Activated CD8-positive, alpha-beta T cell treated with anti-CD3 and anti-CD28 coated beads, Interleukin-2, amount 10 ng/mL, durations not matched to agents 7 days and 5 days (primary cell): ENCODE measurements around the gene UCHL3. TPM values are rescaled to one million over a fixed set of nuclear protein-coding genes. Genes with fewer than 3 reads are reported as not detected.

Source experiments
- ATAC-seq: fragments of 150-1000 bp; cut with Tn5 transposase; one replicate; pipeline ENCODE4 v1.10.0; 2021; ENCODE audit warnings: moderate library complexity
- CTCF ChIA-PET: fragments of 350-600 bp; sonication (Branson Sonifier 250); formaldehyde crosslinking; loops from one replicate; lab custom pipeline; 2021; ENCODE audit warnings: antibody characterized with exemption; lab: Charles Lee
- POLR2A ChIA-PET: fragments of 350-600 bp; sonication (Branson Sonifier 250); formaldehyde crosslinking; loops from one replicate; lab custom pipeline; 2021; ENCODE audit warnings: antibody characterized with exemption; lab: Charles Lee
- DNase-seq: peaks from one replicate; pipeline ENCODE4 v3.0.0-alpha.2; 2020
- H3K27ac Mint-ChIP-seq: one replicate; pipeline ENCODE4 v1.8.0; 2021; ENCODE audit warnings: mild to moderate bottlenecking, mixed read lengths
- H3K27me3 Mint-ChIP-seq: one replicate; pipeline ENCODE4 v1.8.0; 2021; ENCODE audit warnings: low read depth, mixed read lengths
- H3K36me3 Mint-ChIP-seq: one replicate; pipeline ENCODE4 v1.8.0; 2021; ENCODE audit warnings: low read depth, mixed read lengths
- H3K4me1 Mint-ChIP-seq: one replicate; pipeline ENCODE4 v1.8.0; 2021; ENCODE audit warnings: low read depth, mixed read lengths
- H3K4me3 Mint-ChIP-seq: one replicate; pipeline ENCODE4 v1.8.0; 2021; ENCODE audit warnings: mild to moderate bottlenecking, mixed read lengths
- H3K9me3 Mint-ChIP-seq: one replicate; pipeline ENCODE4 v1.8.0; 2022; ENCODE audit warnings: mixed read lengths; ENCODE audit not compliant: insufficient read depth
- total RNA-seq, 2 experiments: library from RNA; stranded (reverse); gene quantifications; one replicate each; pipeline ENCODE4 v1.2.3, GENCODE V29; 2021

Gene UCHL3
- 10 to 100 TPM; 36.4 to 38.1 TPM for total RNA-seq

DNA sequence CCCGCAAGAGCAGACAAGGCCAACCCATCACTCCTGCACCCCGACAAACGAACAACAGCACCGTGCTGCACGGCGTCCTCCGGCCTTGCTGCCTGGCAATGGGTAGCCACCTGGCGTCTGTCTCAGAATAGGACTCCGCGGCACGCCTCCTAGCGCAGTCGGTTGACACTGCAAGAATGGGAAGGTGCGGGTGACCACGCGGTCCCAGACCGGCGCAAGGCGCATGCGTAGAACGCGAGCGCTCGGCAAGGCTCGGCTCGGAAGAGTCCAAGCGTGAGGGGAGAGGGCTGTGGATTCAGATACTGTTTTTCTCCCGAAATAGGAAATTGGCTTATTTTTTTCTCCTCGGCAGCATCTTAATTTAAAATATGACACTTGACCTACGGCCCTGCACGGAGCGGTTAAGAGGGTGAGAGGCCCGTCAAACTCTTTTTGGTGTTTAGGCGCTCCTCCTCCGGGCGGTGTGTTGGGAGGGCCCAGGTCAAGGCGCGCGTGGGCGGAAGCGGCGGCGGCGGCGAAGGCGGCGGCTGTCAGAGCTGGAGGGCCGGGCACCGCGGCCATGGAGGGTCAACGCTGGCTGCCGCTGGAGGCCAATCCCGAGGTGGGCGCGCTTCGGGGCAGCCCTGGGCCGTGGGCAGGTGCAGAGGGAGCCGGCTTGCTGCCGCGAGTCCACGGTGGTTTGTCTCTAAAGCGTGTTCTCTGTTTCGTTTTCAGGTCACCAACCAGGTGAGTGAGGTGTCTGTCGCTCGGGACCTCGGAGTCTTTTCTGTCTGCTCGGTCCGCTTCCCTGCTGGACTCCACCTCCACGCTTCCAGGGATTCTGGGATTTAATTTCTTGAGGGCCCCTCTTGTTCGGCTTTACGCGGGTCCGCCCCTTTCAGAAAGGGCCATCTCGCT, at the start of gene UCHL3:
Gene UCHL3, plus strand, starts transcription at position 530 of the 897 bp plus-strand sequence. Its CDS starts 30 bp downstream, at position 560.
- POLR2A ChIA-PET, result interaction anchor here (0.6 kb wide), 1 partner anchor 89 kb away, joined by 5 read pairs; no protein-coding TSS in a partner anchor
- Mint-ChIP-seq H3K27me3 (no peaks in the 10 kb centered on the region), H3K27ac (peak within 1 kb of the TSS; percentile 95), H3K4me1 (peaks cover 28% of the 10 kb centered on the region), H3K36me3 (peaks cover 14% of the 10 kb centered on the region), H3K4me3 (peak within 1 kb of the TSS; percentile 88), H3K9me3 (no peaks in the 10 kb centered on the region)
- CTCF ChIA-PET, result interaction anchor here (1.4 to 2.4 kb wide), 4 partner anchors 12 to 176 kb away, joined by 4 to 14 read pairs (median 8); partner anchors contain the start of gene TBC1D4
- peak; percentile 95 for ATAC-seq
- peak; percentile 98 for DNase-seq

- H3K4me1 Mint-ChIP-seq, result peaks cover 2% of the 10 kb centered on the region
Measured at GRCh38 chr13:75505327-75505726, 44.3 kb upstream of the UCHL3 start.

GRCh38 chr13:75506018-75506417, 43.6 kb upstream of the UCHL3 start:
- ATAC-seq (no peak), DNase-seq (no peak)
- Mint-ChIP-seq H3K36me3 (no peaks in the 10 kb centered on the region), H3K4me3 (no peak overlapping the region), H3K27me3 (peaks cover 8% of the 10 kb centered on the region), H3K27ac (no peak overlapping the region), H3K9me3 (no peaks in the 10 kb centered on the region), H3K4me1 (peaks cover 2% of the 10 kb centered on the region)
- CTCF ChIA-PET, result no interaction called here
- POLR2A ChIA-PET, result no interaction called here

More at GRCh38 chr13:75505327-75505726, 44.3 kb upstream of the UCHL3 start:
- DNase-seq (no peak), ATAC-seq (no peak)
- Mint-ChIP-seq H3K36me3 (no peaks in the 10 kb centered on the region), H3K27ac (no peak overlapping the region), H3K27me3 (peaks cover 8% of the 10 kb centered on the region), H3K9me3 (no peaks in the 10 kb centered on the region), H3K4me3 (no peak overlapping the region)
- ChIA-PET POLR2A (no interaction called here), CTCF (interaction anchor here (1.3 kb wide), 1 partner anchor 23 kb away, joined by 3 read pairs; the partner anchor contains the start of gene TBC1D4)

- no peak overlapping the region for H3K27ac Mint-ChIP-seq
- ChIA-PET CTCF (interaction anchor here (0.6 kb wide), 1 partner anchor 189 kb away, joined by 3 read pairs; no protein-coding TSS in a partner anchor), POLR2A (no interaction called here)
- peaks cover 2% of the 10 kb centered on the region for H3K4me1 Mint-ChIP-seq
- H3K9me3 Mint-ChIP-seq, result no peaks in the 10 kb centered on the region
- H3K4me3 Mint-ChIP-seq, result no peak overlapping the region
- H3K36me3 Mint-ChIP-seq, result no peaks in the 10 kb centered on the region
- ATAC-seq (no peak), DNase-seq (no peak)
- H3K27me3 Mint-ChIP-seq, result peaks cover 5% of the 10 kb centered on the region
Measured at GRCh38 chr13:75507027-75508001, 42.3 kb upstream of the UCHL3 start.

GRCh38 chr13:75508002-75508548, 41.5 kb upstream of the UCHL3 start:
- Mint-ChIP-seq H3K9me3 (no peaks in the 10 kb centered on the region), H3K4me3 (no peak overlapping the region)
- CTCF ChIA-PET, result no interaction called here

GRCh38 chr13:75511051-75511625, 38.5 kb upstream of the UCHL3 start:
- Mint-ChIP-seq H3K27me3 (peaks cover 4% of the 10 kb centered on the region), H3K27ac (no peak overlapping the region), H3K9me3 (no peaks in the 10 kb centered on the region), H3K4me1 (peaks cover 2% of the 10 kb centered on the region), H3K4me3 (no peak overlapping the region), H3K36me3 (no peaks in the 10 kb centered on the region)
- no peak for ATAC-seq
- ChIA-PET POLR2A (no interaction called here), CTCF (no interaction called here)
- no peak for DNase-seq

More at GRCh38 chr13:75508002-75508548, 41.5 kb upstream of the UCHL3 start:
- Mint-ChIP-seq H3K4me1 (peaks cover 2% of the 10 kb centered on the region), H3K27me3 (peaks cover 5% of the 10 kb centered on the region), H3K27ac (no peak overlapping the region), H3K36me3 (no peaks in the 10 kb centered on the region)
- DNase-seq, result no peak
- ATAC-seq, result no peak
- POLR2A ChIA-PET, result no interaction called here

DNA sequence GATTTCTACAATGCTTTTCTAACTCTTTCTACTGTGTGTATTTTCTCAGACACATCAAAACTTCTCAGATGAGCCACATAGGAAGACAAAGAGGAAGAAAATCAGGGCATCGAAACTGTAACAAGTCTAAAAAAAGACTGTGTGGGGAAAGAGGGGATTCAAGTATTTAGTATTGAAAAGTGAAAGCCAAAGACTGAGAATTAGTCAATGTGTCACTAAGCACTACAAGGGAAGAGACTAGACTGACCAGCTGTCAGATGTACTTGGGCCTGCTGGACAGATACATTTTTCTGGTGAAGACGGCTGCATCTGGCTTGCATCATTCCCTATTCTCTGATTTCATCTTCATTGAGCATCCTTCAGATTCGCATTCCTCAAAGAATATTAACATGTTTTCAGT, 37.3 kb upstream of the UCHL3 start:
- H3K9me3 Mint-ChIP-seq, result no peaks in the 10 kb centered on the region
- no peak overlapping the region for H3K4me3 Mint-ChIP-seq
- H3K27me3 Mint-ChIP-seq, result peaks cover 4% of the 10 kb centered on the region
- POLR2A ChIA-PET, result no interaction called here
- ATAC-seq (no peak), DNase-seq (no peak)
- H3K36me3 Mint-ChIP-seq, result no peaks in the 10 kb centered on the region
- H3K27ac Mint-ChIP-seq, result no peak overlapping the region
- CTCF ChIA-PET, result no interaction called here
- H3K4me1 Mint-ChIP-seq, result no peaks in the 10 kb centered on the region

GRCh38 chr13:75513271-75513670, 36.3 kb upstream of the UCHL3 start:
- ATAC-seq, result no peak
- CTCF ChIA-PET, result interaction anchor here (1.0 kb wide), 1 partner anchor 147 kb away, joined by 3 read pairs; no protein-coding TSS in a partner anchor
- H3K27ac Mint-ChIP-seq, result no peak overlapping the region
- no peaks in the 10 kb centered on the region for H3K4me1 Mint-ChIP-seq
- no peaks in the 10 kb centered on the region for H3K36me3 Mint-ChIP-seq
- POLR2A ChIA-PET, result no interaction called here
- H3K4me3 Mint-ChIP-seq, result no peak overlapping the region
- H3K27me3 Mint-ChIP-seq, result peaks cover 4% of the 10 kb centered on the region
- H3K9me3 Mint-ChIP-seq, result no peaks in the 10 kb centered on the region
- no peak for DNase-seq

GRCh38 chr13:75514080-75514995, 35.3 kb upstream of the UCHL3 start:
- H3K27ac Mint-ChIP-seq, result no peak overlapping the region
- ChIA-PET CTCF (interaction anchor here (1.0 to 1.3 kb wide), 2 partner anchors 32 to 148 kb away, joined by 3 read pairs; partner anchors contain the start of gene TBC1D4), POLR2A (no interaction called here)
- peaks cover 2% of the 10 kb centered on the region for H3K36me3 Mint-ChIP-seq
- DNase-seq, result no peak
- H3K4me3 Mint-ChIP-seq, result no peak overlapping the region
- no peak for ATAC-seq
- H3K27me3 Mint-ChIP-seq, result peaks cover 2% of the 10 kb centered on the region
- no peaks in the 10 kb centered on the region for H3K4me1 Mint-ChIP-seq
- H3K9me3 Mint-ChIP-seq, result no peaks in the 10 kb centered on the region

GRCh38 chr13:75518439-75519088, 31.0 kb upstream of the UCHL3 start:
- DNase-seq (no peak), ATAC-seq (no peak)
- peaks cover 2% of the 10 kb centered on the region for H3K36me3 Mint-ChIP-seq
- no peak overlapping the region for H3K4me3 Mint-ChIP-seq
- POLR2A ChIA-PET, result no interaction called here
- H3K27me3 Mint-ChIP-seq, result no peaks in the 10 kb centered on the region
- no peaks in the 10 kb centered on the region for H3K4me1 Mint-ChIP-seq
- CTCF ChIA-PET, result no interaction called here
- H3K9me3 Mint-ChIP-seq, result peaks cover 5% of the 10 kb centered on the region
- H3K27ac Mint-ChIP-seq, result no peak overlapping the region
